HG03457 (cell line): ENCODE measurements around the gene B4GALT5.
A peak's percentile ranks its signal among the peaks of the same experiment; 100 is the strongest.
"Not testable (repeated sequence)": the region's sequence is repeated elsewhere in the genome, so short reads cannot be mapped to it uniquely, and the experiment has no call there.

Source experiments
- ATAC-seq: cut with Tn5 transposase; IDR thresholded peaks from one replicate; pipeline ENCODE4 v1.9.1; 2021; ENCODE audit warnings: moderate number of reproducible peaks; ENCODE audit not compliant: unreplicated experiment

B4GALT5 gene

GRCh38 chr20:49631061-49631716, 82.5 kb downstream of the B4GALT5 start:
- no peak for ATAC-seq

GRCh38 chr20:49630396-49630951, 83.2 kb downstream of the B4GALT5 start:
- peak; percentile 47 for ATAC-seq

GRCh38 chr20:49629606-49630005, 84.1 kb downstream of the B4GALT5 start:
- no peak for ATAC-seq

- not testable (repeated sequence) for ATAC-seq
Measured at GRCh38 chr20:49628280-49628679, 85.4 kb downstream of the B4GALT5 start.

GRCh38 chr20:49627329-49627761, 86.3 kb downstream of the B4GALT5 start:
- no peak for ATAC-seq

GRCh38 chr20:49624988-49625387, 88.7 kb downstream of the B4GALT5 start:
- ATAC-seq, result not testable (repeated sequence)

- ATAC-seq, result no peak
Measured at GRCh38 chr20:49624317-49624716, 89.4 kb downstream of the B4GALT5 start.

GRCh38 chr20:49622243-49622642, 91.4 kb downstream of the B4GALT5 start:
- no peak for ATAC-seq

GRCh38 chr20:49620364-49621240, 93.1 kb downstream of the B4GALT5 start:
- ATAC-seq, result peak; percentile 61

GRCh38 chr20:49619113-49620048, 94.3 kb downstream of the B4GALT5 start:
- no peak for ATAC-seq

- no peak for ATAC-seq
Measured at GRCh38 chr20:49618289-49618688, 95.4 kb downstream of the B4GALT5 start.

- not testable (repeated sequence) for ATAC-seq
Measured at GRCh38 chr20:49617394-49617793, 96.3 kb downstream of the B4GALT5 start.

GRCh38 chr20:49616154-49617007, 97.3 kb downstream of the B4GALT5 start:
- ATAC-seq, result no peak

- no peak for ATAC-seq
Measured at GRCh38 chr20:49615401-49616153, 98.1 kb downstream of the B4GALT5 start.

- ATAC-seq, result not testable (repeated sequence)
Measured at GRCh38 chr20:49615051-49615400, 98.7 kb downstream of the B4GALT5 start.

GRCh38 chr20:49614338-49615050, 99.2 kb downstream of the B4GALT5 start:
- ATAC-seq, result no peak

GRCh38 chr20:49612127-49612738, 101.4 kb downstream of the B4GALT5 start:
- ATAC-seq, result no peak

- not testable (repeated sequence) for ATAC-seq
Measured at GRCh38 chr20:49611539-49612126, 102.0 kb downstream of the B4GALT5 start.
